Fibroblast of peridontal ligament (primary cell): ENCODE measurements around the gene RPS27A.
"Not testable (repeated sequence)": the region's sequence is repeated elsewhere in the genome, so short reads cannot be mapped to it uniquely, and the experiment has no call there.

Source experiments
- DNase-seq: peaks from one replicate; pipeline ENCODE4 v3.0.0-alpha.2; 2010; ENCODE audit errors: extremely low read depth

Gene RPS27A

DNA sequence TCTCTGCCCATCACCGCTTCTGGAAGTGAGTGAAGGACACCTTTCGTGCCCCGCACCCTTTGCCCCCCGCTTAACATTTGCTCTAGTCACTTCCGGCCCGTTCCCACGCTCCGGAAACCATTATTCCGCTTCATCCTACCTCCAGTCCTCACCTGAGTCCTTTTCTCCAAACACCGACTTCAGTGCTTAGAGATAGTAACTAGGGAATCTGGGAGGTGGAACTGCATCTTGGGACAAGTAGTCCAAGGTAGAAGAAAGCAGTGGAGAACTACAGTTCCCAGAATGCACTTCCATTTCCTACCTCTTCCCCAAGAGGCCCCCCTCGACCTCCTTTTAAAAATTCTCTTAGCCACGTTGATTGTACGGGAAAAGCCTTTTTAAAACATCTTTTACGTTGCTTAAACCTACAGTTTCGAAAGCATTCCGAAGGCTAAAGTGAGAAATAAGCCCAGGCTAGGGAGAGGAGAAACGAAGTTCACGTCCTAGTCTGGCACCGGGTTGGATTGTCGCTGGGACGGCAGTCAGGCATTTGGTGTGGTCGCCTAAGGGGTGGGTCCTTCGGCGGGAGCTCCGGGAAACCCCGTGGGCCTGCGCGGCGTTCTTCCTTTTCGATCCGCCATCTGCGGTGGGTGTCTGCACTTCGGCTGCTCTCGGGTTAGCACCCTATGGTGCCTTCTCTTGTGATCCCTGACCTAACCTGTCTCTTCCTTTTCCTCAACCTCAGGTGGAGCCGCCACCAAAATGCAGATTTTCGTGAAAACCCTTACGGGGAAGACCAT is at the start of gene RPS27A, which contains the start of gene CLHC1:
TSS of gene RPS27A (plus strand) at position 605 of the 779 bp plus-strand sequence. CDS start at position 742, 137 bp downstream.
TSS of gene CLHC1 (minus strand) at position 210 of the 779 bp plus-strand sequence. CDS start 9,882 bp downstream, outside the sequence.
- peak; percentile 99 for DNase-seq

DNA sequence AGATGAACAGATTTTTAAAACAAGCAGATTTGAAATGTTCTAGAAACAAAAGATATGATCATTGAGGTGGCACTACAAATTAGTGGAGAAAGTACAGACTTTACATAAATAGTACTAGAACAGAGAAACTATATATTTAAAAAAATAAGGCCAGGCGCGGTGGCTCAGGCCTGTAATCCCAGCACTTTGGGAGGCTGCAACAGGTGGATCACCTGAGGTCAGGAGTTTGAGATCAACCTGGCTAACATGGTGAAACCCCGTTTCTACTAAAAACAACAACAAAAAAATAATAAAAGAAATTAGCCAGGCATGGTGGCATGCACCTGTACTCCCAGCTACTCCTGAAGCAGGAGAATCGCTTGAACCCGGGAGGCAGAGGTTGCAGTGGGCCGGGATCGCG is 45.7 kb upstream of the RPS27A start:
- DNase-seq: not testable (repeated sequence)

DNA sequence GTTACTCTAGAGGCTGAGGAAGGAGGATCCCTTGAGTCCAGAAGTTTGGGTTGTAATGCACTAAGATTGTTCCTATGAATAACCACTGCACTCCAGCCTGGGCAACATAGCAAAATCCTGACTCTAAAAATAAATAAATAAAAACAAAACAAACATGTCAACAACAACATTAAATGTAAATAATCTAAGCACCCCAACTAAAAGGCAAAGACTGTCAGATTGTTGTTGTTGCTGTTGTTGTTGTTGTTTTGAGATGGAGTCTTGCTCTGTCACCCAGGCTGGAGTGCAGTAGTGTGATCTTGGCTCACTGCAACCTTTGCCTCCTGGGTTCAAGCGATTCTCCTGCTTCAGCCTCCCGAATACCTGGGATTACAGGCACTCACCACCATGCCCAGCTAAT is 40.6 kb upstream of the RPS27A start:
- DNase-seq: not testable (repeated sequence)

DNA sequence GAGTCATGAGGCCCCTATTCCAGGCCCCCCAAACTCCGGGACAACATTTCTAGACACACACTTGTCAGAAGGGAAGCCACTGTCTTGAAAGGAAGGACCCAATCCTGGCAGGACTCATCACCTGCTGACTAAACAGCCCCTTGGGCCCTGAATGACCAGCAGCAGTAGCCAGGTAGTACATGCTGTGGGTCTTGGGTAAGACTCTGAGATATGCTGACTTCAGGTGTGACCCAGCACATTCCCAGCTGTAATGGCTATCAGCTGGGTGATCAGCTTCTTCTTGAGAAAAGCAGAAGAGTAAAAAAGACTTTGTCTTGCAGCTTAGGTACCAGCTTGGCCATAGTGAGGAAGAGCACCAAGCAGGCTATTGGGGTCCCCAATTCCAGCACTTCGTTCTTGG is 36.0 kb upstream of the RPS27A start:
- DNase-seq: no peak

DNA sequence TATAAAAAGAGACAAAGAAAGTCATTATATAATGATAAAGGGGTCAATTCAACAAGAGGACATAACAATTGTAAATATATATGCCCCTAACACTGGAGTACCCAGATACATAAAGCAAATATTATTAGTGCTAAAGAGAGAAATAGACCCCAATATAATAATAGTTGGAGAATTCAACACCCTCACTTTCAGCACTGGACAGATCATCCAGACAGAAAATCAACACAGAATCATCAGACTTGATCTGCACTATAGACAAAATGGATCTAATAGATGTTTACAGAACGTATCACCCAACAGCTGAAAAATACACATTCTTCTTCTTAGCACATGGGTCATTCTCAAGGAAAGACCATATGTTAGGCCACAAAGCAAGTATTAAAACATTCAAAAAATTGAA is 32.1 kb upstream of the RPS27A start:
- DNase-seq: no peak

DNA sequence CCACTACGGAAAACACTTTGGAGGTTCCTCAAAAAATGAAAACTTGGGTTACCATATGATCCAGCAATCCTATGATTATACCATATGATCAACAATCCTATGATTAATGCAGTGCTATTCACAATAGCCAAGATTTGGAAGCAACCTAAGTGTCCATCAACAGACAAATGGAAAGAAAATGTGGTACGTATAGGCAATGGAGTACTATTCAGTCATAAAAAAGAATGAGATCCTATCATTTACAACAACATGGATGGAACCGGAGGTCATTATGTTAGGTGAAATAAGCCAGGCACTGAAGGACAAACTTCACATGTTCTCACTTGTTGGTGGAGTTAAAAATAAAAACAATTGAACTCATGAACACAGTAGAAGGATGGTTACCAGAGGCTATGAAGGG is 28.0 kb upstream of the RPS27A start:
- no peak for DNase-seq

DNA sequence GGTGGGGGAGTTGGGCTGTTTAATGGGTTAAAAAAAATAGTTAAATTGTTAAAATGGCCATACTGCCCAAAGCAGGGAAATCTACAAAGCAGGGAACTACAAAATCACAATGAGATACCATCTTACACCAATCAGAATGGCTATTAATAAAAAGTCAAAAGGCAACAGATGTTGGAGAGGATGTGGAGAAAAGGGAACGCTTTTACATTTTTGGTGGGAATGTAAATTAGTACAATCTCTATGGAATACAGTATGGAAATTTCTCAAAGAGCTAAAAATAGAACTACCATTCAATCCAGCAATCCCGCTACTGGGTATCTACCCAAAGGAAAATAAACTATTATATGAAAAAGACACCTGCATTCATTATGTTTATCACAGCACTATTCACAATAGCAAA is 27.5 kb upstream of the RPS27A start:
- DNase-seq: no peak

DNA sequence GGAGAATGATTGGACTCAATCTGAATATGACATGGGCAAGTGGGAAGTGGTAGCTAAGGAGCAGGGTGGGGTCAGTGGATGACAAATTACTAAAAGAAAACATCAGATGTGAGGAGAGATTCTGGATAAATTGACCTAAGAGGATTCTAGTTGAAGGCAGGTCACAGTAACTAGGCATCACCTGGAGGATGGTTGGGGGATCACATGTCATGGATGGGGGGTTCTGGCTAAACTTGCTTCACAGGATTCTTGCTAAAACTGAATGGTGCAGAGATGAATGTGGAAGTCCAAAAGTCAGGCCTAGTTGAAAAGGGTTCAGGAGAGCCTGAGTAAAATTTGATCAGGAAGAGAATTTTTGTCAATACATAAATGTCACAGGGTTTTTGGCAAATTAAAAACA is 18.7 kb upstream of the RPS27A start:
- no peak for DNase-seq

DNA sequence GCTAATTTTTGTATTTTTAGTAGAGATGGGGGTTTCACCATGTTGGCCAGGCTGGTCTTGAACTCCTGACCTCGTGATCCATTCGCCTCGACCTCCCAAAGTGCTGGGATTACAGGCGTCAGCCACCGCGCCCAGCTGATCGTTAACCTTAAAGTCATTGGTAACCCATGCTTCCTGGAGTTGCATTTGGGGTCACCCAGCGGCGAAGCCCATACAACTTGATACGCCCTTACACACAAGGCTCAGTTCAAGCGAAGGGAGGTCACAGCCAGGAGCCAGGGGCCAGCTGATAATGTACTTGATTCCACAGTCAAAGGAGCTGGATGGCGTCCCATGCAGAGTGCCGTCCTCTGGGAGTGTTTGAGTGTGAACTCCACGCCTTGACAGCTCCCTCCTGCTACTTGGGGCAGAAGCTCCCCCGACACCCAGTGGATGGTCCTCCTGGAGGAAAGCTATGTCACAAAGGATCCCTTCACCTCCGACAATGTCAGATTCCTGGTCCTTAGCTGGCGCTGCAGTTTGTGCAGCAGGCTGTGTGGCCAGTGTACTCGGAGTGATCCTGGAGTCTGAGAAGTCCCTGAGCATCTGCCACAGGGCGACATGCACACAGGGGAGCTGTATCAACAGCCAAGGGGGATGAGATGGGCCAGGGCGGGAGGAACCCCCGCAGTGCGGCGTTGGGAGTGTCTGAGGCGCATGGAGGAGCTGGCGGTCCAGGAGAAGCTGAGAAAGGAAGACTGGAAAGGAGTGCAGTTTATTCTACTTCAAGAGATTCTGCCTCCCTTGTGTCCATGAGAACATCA is 8.3 kb upstream of the RPS27A start:
- DNase-seq: no peak

DNA sequence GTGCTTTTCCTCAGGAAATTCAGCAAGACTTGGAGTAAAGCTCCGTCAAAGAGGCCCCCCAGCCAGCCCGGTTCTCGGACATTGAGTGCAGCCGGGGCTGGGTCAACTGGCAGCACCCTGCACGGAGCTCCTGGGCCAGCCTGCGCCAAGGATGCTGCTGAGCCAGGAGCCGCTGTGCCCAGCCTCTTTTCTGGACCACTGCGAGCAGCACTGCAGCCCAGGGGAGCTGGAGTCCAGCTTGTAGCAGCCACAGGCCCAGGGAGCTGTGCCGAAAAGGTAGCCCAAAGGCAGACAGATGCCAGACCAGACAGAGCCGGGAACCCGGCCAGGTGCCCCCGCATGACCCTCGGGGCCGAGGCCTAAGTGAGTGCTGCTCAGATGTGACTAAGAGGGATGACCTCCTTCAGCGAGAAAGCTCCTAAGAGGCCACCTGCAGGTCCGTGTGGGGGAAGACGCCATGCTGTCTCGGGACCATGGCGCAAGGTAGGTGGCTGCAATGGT is 7.7 kb upstream of the RPS27A start:
- no peak for DNase-seq

DNA sequence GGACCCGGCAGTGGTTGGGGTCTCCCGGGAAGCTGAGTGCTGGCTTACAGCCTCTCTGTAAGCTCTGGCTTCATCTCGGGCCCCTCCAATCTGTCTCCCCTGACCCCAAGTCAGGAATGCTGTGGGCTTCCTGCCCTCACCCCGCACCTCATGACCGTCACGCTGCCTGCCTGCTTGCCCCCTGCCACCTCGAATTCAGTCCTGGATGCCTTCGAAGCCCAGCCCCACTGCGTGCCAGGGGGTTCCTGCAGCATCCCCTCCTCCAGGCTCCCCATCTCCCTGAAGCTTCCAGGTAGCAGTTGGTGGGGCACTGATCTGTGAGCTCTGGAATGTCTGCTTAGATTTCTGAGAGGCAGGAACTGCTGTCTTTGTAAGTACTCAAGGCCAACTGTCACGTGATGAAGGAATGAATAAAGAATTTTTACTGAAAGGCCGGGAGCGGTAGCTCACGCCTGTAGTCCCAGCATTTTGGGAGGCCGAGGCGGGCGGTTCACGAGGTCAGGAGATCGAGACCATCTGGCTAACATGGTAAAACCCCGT is 6.9 kb upstream of the RPS27A start:
- DNase-seq: no peak

DNA sequence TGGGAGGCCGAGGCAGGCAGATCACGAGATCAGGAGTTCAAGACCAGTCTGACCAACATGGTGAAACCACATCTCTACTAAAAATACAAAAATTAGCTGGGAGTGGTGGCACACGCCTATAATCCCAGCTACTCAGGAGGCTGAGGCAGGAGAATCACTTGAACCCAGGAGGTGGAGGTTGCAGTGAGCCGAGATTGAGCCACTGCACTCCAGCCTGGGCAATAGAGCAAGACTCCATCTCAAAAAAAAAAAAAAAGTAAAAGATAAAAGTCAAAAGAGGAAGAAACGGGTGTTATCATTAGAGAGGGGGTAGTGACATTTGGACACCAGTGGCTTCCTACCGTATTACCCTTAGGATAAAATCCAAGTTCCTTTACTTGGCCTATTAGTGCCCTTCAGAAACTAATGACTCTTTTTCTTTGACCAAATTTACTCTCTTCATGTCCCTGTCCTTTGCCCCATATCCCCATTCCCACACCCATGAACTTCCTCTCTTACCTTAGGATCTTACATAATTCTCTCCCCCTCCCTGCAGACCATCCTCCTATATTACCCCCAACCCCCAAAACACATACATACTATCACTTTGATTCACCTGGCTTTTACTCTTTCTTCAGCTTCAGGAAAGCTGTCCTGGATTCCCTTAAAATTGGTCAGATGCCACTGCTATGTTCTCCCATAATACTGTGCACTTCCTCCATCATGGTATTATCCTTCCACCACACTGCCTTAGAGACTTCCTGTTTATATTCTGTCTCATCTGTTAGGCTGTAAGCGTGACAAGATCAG is 4.9 kb upstream of the RPS27A start:
- not testable (repeated sequence) for DNase-seq

DNA sequence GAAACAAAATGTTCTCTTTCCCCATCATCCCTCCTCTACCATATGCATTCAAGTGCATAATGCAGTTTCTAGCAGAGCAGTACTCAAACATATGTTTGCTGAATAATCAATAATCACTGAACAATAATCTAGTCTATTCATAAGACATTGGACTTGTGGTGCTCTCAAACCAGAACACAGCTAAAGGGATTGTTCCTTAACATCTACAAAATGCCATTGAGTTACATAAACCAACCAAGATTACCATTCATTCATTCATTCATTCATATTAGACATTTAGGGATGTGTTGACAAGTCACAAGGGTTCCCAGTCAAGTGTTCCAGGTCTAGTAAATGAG is 4.3 kb upstream of the RPS27A start:
- no peak for DNase-seq

DNA sequence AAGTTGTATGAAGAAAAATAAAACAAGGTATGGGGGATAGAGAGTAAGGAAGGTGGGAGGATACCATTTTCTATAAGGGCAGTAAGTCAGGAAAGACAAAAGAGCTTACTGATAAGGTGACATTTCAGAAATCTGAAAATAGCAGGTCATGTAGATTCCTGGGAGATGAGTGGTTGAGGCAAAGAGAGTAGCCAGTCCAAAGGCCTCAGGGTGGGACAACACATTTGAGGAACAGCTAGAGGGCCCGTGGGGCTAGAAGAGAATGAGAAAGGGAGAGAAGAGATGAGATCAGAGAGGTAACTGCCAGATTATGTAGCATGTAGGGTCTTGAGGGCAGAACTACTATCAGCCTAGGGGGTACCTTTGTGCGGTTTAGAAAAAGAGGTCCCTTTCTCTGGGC is 3.3 kb upstream of the RPS27A start:
- no peak for DNase-seq

DNA sequence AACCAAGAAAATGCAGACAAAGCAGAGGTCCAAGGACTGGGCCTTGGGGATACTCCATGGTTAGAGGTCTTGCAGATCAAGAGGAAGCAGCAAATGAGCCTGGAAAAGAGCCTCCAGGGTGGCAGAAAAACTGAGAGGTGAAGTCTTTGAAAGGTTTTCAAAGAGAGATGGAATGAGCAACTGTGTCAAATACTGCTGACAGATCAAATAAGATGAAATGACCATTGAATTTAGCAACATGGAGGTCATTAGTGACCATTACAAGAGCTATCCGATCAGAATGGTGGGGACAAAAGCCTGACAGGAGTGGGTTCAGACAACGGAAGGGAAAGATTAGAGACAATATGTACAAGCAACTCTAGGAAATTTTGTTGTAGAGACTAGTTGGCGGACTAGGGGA is 1.9 kb upstream of the RPS27A start:
- DNase-seq: no peak

DNA sequence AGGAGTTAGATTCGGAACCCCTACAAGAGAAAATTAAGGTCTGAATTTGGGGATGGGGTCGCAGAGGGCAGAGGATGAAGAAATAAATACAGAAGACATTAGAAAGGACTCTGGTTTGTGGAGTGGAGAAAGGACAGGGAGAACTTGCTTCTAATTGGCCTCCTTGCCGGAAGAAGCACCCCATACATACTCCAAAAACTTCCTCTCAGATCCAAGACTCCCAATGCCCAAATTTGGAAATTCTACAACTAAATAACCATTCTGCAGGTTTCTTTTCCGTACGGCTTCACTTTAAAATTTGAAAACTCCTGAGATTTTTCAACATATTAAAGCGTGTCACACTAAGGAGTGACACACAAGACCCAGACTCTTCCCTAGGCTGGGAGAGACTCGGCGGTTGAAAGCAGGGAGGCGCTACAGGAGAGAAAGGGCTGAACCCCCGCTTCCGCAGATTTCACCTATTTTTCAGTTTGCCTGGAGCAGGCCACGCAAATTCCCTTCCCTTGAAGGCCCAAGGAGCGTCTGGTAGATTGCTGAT is 873 bp upstream of the RPS27A start:
- DNase-seq: peak; percentile 51

DNA sequence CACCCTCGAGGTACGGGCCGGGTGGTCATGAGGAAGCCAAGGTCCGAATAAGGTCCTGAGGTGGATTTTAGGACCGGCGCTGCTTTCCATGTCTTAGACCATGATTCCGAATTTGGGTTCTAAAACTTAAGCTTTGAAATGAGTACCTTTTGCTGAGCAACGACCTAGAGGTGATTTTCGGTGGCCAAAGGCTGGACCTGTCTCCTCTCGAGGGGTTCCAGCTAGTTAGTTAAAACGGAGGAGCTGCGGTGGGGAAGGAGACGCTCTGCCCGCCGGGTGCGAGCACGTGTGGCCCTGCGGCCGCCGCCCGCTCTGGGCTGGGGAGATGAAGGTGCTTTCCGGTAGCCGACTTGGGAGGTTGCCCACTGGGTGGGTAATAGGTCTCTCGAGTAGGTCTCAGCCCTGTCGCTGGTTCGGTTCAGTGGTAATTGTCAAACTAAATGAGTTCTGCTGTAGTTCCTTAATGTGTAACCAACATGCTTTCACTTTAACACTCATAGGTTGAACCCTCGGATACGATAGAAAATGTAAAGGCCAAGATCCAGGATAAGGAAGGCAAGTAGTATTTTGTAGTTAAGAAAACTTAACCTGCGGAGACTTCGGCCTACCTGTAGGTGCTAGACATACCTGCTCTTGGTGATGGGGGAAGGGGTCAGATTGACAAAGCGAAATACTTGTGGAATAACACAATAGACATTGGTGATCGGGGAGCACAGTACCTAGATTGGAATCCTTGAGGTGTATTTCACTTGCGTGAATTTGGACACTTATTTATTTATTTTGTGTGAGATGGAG is 572 bp downstream of the RPS27A start:
- peak; percentile 15 for DNase-seq

DNA sequence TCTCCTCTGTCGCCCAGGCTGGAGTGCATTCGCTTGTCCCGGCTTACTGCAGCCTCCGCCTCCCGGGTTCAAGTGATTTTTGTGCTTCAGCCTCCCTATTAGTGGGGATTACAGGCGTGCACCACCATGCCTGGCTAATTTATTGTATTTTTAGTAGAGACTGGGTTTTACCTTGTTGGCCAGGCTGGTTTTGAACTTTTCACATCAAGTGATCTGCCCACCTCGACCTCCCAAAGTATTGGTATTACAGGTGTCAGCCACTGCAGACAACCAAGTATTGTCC is 1.1 kb downstream of the RPS27A start:
- DNase-seq: no peak

DNA sequence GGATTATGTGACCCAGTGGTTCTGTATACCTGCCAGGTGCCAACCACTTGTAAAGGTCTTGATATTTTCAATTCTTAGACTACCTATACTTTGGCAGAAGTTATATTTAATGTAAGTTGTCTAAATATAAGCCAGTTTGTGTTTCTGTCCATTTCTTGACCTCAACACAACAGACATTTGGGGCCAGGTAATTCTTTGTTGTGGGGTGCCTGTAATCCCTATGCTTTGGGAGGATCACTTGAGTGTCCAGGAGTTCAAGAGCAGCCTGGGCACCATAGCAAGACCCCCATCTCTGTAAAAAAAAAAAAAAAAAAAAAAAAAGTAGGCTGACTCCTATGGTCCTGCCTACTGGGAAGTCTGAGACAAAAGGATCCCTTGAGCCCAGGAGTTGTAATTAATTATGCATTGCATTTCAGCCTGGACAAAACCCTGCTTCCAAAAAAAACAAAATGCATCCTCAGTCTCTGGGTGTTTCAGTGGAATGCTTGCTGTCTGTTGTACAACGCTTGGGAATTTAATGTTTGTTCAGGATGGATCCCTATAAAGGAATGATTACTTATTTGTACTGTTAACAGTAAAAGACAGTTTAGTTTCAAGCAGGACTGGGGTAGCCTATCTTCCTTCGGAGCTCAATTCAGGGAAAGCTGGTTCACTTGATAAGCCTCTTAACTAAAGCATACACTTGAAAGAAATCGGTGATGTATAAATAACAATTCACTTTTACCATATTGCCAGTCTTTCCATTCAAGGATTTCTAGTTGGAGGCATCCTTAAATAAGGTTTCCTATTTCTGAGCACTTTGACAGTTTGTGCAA is 3.4 kb downstream of the RPS27A start:
- DNase-seq: no peak

DNA sequence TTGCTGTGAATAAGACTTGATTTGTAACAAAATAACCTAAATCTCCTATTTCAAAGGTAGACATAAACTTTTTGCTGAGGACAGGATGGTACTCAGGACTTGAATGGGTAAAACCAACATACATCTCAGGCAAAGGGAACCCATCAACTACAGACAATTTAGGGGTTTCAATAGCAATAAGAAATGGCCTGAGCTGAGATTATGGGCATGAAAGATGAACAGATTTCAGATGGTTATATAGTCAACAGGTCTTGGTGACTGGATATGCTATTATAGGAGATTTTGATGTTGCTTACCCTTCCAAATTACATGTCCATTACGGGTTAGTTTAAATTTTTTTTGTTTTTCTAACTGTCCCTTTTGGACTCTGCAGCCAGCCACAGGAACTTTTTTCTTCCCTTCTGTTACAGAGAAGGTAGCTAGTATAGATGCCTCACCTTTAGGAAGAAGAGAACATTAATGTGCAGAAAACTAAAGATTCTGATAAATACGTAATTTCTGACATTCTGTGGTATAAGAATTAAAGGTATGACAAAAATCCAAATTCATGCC is 4.6 kb downstream of the RPS27A start:
- no peak for DNase-seq
